ENCODE data around the gene GNPTG. TPM values are rescaled to one million over a fixed set of nuclear protein-coding genes. Genes with fewer than 3 reads are reported as not detected.

GNPTG gene
- polyA plus RNA-seq, 1 donor from 2014 or later: 55.9 TPM

DNA sequence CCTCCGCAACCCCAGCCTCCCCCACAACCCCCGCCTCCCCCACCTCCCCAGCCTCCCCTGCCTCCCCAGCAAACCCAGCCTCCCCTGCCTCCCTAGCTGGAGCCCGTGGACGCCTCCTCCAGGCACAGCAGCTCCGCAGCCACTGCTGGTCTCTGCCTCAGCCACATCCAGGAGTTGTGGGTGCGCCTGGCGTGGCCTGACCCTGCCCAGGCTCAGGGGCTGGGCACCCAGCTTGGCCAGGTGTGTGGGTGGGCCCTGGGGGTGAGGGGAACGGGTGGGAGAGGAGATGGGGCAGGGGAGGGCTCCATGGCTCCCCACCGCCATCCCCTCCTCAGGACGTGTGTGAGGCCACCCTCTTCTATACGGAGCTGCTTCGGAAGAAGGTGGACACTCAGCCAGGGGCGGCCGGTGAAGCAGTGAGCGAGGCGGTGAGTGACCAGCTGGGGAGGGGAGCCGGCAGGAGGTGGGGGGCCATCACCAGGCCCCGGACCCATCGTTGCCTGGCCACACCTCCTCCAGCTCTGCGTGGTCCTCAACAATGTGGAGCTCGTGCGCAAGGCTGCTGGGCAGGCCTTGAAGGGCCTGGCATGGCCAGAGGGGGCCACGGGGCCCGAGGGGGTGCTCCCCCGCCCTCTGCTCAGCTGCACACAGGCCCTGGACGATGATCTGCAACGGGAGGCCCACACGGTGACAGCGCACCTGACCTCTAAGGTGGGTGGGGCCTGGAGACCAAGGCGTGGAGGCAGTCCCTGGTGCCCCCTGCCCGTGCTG lies 5.9 kb upstream of the GNPTG start:
- no peaks in the 10 kb centered on the region for H3K36me3 Mint-ChIP-seq
- no peaks in the 10 kb centered on the region for H3K9me3 Mint-ChIP-seq
- H3K27me3 Mint-ChIP-seq: no peaks in the 10 kb centered on the region
- peaks cover 3 to 21% (median 17%) of the 10 kb centered on the region in 3 donors for H3K4me1 Mint-ChIP-seq
- H3K27ac Mint-ChIP-seq: no peak overlapping the region
- H3K4me3 Mint-ChIP-seq: no peak overlapping the region

DNA sequence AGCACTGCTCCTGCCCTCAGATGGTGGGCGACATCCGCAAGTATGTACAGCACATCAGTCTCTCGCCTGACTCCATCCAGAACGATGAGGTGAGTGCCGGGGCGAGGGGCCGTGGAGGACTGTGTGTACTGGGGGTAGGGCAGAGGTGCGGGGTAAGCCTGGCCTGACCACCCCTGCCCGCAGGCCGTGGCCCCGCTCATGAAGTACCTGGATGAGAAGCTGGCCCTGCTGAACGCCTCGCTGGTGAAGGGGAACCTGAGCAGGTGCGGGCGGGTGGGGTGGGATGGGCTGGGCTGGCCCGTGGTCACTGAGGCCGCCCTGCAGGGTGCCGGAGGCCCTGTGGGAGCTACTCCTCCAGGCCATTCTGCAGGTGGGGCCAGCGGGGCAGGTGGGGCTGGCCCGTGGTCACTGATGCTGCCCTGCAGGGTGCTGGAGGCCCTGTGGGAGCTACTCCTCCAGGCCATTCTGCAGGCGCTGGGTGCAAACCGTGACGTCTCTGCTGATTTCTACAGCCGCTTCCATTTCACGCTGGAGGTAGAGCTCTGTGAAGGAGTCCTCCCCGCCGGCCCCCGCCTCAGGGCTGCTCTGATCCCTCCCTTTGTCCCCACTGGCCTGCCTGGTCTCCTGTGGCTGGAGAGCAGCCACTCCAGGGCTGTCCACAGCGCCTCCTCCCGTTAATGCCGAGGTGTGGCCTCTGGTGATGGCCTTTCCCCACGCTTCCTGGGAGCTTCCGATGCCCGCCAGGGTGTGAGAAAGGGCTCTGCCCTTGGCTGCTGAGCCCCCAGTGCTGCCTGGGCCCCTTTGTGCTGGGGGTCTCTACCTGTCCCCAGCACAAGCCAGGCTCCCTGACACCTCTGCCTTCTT lies 5.1 kb upstream of the GNPTG start:
- H3K27me3 Mint-ChIP-seq: no peaks in the 10 kb centered on the region
- peak overlapping the region in 1 of 3 donors; percentile 80 for H3K27ac Mint-ChIP-seq
- H3K4me3 Mint-ChIP-seq: peak overlapping the region in 1 of 4 donors; percentile 78
- H3K4me1 Mint-ChIP-seq: peaks cover 3 to 21% (median 17%) of the 10 kb centered on the region in 3 donors
- no peaks in the 10 kb centered on the region for H3K36me3 Mint-ChIP-seq
- no peaks in the 10 kb centered on the region for H3K9me3 Mint-ChIP-seq

DNA sequence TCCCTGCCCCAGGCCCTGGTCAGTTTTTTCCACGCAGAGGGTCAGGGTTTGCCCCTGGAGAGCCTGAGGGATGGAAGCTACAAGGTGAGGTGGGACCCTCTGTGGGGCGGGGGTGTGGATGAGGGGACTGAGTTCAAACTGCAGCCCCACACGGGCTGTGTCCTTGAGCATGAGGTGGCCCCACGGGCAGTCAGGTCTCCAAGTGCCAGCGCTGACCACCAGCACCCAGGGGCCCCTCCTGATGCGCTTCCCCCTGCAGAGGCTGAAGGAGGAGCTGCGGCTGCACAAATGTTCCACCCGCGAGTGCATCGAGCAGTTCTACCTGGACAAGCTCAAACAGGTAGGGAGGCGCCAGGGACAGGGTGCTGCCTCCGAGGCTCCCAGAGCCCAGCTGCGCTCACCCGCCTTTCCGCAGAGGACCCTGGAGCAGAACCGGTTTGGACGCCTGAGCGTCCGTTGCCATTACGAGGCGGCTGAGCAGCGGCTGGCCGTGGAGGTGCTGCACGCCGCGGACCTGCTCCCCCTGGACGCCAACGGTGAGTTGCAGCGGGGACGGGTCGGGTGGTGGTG lies 4.4 kb upstream of the GNPTG start:
- Mint-ChIP-seq H3K27me3 (no peaks in the 10 kb centered on the region), H3K36me3 (no peaks in the 10 kb centered on the region), H3K4me3 (no peak overlapping the region), H3K4me1 (peaks cover 4 to 18% (median 13%) of the 10 kb centered on the region in 3 donors), H3K27ac (peak overlapping the region in 1 of 3 donors; percentile 80), H3K9me3 (no peaks in the 10 kb centered on the region)

- Mint-ChIP-seq H3K27ac (no peak overlapping the region), H3K27me3 (no peaks in the 10 kb centered on the region), H3K4me1 (peaks cover 8 to 20% (median 15%) of the 10 kb centered on the region in 3 donors), H3K4me3 (no peak overlapping the region), H3K9me3 (no peaks in the 10 kb centered on the region), H3K36me3 (no peaks in the 10 kb centered on the region)
Measured at GRCh38 chr16:1347962-1348361, 3.8 kb upstream of the GNPTG start.

DNA sequence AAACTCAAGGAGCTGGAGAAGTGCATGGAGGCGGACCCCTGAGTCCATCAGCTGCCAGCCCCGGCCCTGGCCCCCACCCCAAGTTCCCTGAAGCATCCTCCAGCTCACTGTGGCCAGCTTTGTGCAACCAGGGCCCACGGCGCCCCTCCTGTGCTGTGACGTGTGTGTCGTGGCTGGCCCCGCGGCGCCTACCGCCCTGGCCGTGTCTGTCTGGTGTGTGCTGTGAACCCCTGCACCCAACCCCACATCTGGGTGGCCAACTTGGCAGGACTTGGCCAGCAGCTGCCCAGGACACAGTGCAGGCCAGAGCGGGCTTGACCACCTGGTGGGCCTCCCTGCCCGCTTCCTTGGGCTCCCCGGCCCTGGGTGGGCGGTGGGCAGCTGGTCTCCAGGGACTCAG lies 3.3 kb upstream of the GNPTG start:
- Mint-ChIP-seq H3K36me3 (no peaks in the 10 kb centered on the region), H3K9me3 (no peaks in the 10 kb centered on the region), H3K27ac (peak overlapping the region in 1 of 3 donors; percentile 96), H3K4me1 (peaks cover 12 to 20% (median 15%) of the 10 kb centered on the region in 3 donors), H3K4me3 (peak overlapping the region in 2 of 4 donors; percentile 43 to 78), H3K27me3 (no peaks in the 10 kb centered on the region)

- Mint-ChIP-seq H3K9me3 (no peaks in the 10 kb centered on the region), H3K27ac (peak overlapping the region in 1 of 3 donors; percentile 96), H3K27me3 (no peaks in the 10 kb centered on the region), H3K36me3 (no peaks in the 10 kb centered on the region), H3K4me1 (peaks cover 14 to 20% (median 16%) of the 10 kb centered on the region in 3 donors), H3K4me3 (peak overlapping the region in 3 of 4 donors; percentile 41 to 78 (median 43))
Measured at GRCh38 chr16:1348926-1349325, 2.8 kb upstream of the GNPTG start.

- Mint-ChIP-seq H3K4me1 (peaks cover 14 to 20% (median 16%) of the 10 kb centered on the region in 3 donors), H3K27ac (peak overlapping the region in 1 of 3 donors; percentile 96), H3K36me3 (no peaks in the 10 kb centered on the region), H3K4me3 (peak overlapping the region in 3 of 4 donors; percentile 5 to 43 (median 41)), H3K9me3 (no peaks in the 10 kb centered on the region), H3K27me3 (no peaks in the 10 kb centered on the region)
Measured at GRCh38 chr16:1349351-1349750, 2.4 kb upstream of the GNPTG start.

- no peaks in the 10 kb centered on the region for H3K9me3 Mint-ChIP-seq
- H3K27me3 Mint-ChIP-seq: no peaks in the 10 kb centered on the region
- H3K27ac Mint-ChIP-seq: peak overlapping the region in 1 of 3 donors; percentile 96
- H3K36me3 Mint-ChIP-seq: no peaks in the 10 kb centered on the region
- H3K4me3 Mint-ChIP-seq: peak overlapping the region; percentile 80 to 91 (median 84)
- peaks cover 14 to 20% (median 16%) of the 10 kb centered on the region in 3 donors for H3K4me1 Mint-ChIP-seq
Measured at GRCh38 chr16:1349951-1350350, 1.8 kb upstream of the GNPTG start.

GRCh38 chr16:1350691-1351090 lies 1.0 kb upstream of the GNPTG start:
- Mint-ChIP-seq H3K27me3 (no peaks in the 10 kb centered on the region), H3K9me3 (no peaks in the 10 kb centered on the region), H3K4me3 (peak overlapping the region; percentile 80 to 91 (median 84)), H3K36me3 (no peaks in the 10 kb centered on the region), H3K4me1 (peaks cover 14 to 23% (median 19%) of the 10 kb centered on the region in 3 donors), H3K27ac (peak overlapping the region; percentile 77 to 96 (median 89))

DNA sequence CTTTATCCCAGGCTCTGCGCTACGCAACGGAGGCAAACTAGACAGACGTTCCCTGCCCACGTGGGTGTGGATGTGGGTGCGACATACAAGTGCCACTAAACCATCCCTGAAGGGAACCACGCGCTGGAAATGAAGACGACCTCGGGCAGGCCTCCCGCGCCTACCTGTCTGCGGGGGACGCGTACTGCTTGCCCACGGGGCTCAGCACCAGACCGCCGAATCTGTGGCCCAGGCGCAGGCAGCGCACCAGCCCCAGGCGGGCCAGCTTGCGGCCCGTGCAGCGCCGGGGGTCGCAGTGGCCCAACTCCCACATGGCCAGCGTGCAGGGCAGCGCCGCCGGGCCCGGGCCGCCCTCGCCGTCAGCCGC lies 533 bp upstream of the GNPTG start:
- peak overlapping the region in 2 of 3 donors; percentile 88 to 96 for H3K27ac Mint-ChIP-seq
- H3K36me3 Mint-ChIP-seq: no peaks in the 10 kb centered on the region
- H3K4me1 Mint-ChIP-seq: peaks cover 14 to 23% (median 19%) of the 10 kb centered on the region in 3 donors
- H3K4me3 Mint-ChIP-seq: peak overlapping the region; percentile 80 to 91 (median 84)
- H3K27me3 Mint-ChIP-seq: no peaks in the 10 kb centered on the region
- H3K9me3 Mint-ChIP-seq: no peaks in the 10 kb centered on the region

GRCh38 chr16:1354815-1355540 lies 3.2 kb downstream of the GNPTG start:
- no peaks in the 10 kb centered on the region for H3K27me3 Mint-ChIP-seq
- H3K27ac Mint-ChIP-seq: peak overlapping the region in 2 of 3 donors; percentile 62 to 96
- H3K36me3 Mint-ChIP-seq: no peaks in the 10 kb centered on the region
- H3K4me3 Mint-ChIP-seq: peak overlapping the region in 1 of 4 donors; percentile 95
- H3K9me3 Mint-ChIP-seq: no peaks in the 10 kb centered on the region
- H3K4me1 Mint-ChIP-seq: peaks cover 17 to 28% (median 19%) of the 10 kb centered on the region in 3 donors

DNA sequence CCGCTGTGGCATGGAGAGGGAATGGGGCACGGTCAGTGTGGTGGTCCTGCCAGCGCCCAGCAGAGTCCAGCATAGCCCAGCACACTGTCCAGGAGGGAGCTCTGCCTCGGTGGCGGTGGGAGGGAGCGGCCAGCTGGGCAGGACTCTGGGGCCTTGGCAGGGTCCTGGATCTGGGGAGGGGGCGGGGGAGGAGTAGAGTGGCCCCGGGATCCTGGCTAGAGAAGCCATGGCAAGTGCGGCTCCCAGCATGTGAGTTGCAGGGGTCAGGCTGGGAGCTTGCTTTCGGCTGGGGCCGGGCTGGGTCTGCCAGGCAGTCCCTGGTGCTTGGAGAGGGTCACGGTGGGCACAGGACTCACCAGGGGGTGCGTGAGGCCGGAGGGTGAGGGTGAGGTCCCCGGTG lies 3.9 kb downstream of the GNPTG start:
- Mint-ChIP-seq H3K36me3 (no peaks in the 10 kb centered on the region), H3K27ac (peak overlapping the region in 1 of 3 donors; percentile 53), H3K9me3 (no peaks in the 10 kb centered on the region), H3K4me3 (peak overlapping the region in 1 of 4 donors; percentile 7), H3K4me1 (peaks cover 17 to 22% (median 17%) of the 10 kb centered on the region in 3 donors), H3K27me3 (no peaks in the 10 kb centered on the region)

DNA sequence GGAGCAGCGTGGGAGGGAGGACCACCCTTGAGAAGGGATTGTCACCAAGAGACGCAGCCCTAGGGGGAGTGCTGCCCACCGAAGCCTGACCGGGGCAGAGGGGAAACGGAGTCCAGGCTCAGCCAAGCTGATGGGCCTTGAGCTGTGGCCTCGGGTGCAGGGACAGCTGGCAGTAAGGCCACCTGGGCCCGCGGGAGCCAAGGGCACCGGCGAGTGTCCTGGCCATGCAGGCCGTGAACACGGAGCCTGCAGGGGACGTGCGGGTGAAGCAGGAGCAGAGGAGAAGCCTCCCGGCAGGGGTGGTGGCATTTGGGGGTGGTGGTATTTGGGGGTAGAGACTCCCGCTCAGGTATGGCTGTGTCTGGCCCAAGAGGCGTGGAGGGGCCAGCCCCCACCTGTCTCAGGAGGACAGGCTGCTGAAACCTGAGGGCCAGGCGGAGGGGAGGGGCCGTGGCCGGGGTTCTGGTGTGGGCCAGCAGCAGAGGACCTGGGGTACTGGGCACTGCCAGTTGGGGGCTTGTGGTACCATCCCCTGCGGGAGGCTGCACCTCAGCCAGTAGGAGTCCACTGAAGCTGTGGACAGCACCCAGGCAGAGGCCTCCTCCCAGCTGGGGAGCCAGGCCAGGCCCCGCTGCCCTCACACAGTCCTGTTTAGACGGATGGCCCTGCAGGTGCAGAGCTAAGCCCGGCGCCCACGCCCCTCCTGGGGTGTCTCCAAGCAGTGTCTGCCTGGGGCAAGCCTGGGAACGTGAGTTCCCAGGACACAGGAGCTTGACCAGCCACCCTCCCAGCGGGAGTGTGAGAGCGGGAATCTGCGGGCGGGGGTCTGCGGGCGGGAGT lies 4.5 kb downstream of the GNPTG start:
- peaks cover 15 to 21% (median 17%) of the 10 kb centered on the region in 3 donors for H3K4me1 Mint-ChIP-seq
- H3K27me3 Mint-ChIP-seq: no peaks in the 10 kb centered on the region
- H3K9me3 Mint-ChIP-seq: no peaks in the 10 kb centered on the region
- no peaks in the 10 kb centered on the region for H3K36me3 Mint-ChIP-seq
- no peak overlapping the region for H3K4me3 Mint-ChIP-seq
- H3K27ac Mint-ChIP-seq: peak overlapping the region in 1 of 3 donors; percentile 86
